ENCODE data around the gene SLC22A7. TPM values are rescaled to one million over a fixed set of nuclear protein-coding genes. Genes with fewer than 3 reads are reported as not detected.

The SLC22A7 gene
- total and polyA plus RNA-seq, 4 donors = 143 to 495 (median 228) TPM

DNA sequence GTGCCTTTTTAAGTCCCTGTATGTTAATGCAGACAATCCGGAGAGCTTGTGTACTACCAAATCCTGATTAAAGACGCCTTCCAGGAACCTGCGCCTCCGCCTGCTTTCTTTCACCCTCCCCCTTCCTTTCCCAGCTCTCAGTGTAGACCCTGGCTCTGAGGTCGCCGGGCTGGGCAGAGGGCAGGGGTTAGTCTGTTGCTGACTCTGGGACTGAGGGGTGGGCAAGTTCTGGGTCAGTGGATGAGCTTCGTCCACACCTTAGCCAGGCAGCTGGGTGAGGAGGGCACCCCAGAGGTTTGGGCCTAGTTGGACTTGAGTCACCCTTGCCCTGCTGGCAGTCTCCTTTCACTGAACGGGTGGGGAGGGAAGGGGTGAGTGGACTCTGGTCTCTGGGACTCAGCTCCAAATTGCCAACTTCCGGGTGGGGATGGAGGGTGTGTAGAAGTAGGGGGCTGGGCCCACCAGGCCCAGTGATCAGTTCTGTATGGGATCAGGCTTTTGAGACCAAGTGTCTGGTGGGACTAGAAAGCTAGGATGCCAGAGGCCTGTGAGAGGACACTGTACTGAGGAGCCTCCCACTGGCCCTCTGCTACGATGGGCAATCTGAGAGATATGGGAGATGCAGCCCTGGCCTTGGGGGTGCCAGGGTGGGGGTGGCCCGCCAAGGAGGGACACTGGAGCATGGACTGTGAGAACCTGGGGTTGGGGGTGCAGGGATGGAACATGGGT, 21.3 kb upstream of the SLC22A7 start (continued):
- TF ChIP-seq, protein P1, sequence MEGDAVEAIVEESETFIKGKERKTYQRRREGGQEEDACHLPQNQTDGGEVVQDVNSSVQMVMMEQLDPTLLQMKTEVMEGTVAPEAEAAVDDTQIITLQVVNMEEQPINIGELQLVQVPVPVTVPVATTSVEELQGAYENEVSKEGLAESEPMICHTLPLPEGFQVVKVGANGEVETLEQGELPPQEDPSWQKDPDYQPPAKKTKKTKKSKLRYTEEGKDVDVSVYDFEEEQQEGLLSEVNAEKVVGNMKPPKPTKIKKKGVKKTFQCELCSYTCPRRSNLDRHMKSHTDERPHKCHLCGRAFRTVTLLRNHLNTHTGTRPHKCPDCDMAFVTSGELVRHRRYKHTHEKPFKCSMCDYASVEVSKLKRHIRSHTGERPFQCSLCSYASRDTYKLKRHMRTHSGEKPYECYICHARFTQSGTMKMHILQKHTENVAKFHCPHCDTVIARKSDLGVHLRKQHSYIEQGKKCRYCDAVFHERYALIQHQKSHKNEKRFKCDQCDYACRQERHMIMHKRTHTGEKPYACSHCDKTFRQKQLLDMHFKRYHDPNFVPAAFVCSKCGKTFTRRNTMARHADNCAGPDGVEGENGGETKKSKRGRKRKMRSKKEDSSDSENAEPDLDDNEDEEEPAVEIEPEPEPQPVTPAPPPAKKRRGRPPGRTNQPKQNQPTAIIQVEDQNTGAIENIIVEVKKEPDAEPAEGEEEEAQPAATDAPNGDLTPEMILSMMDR (IDR thresholded peaks at IDR 0.05; ENCODE audit: low read depth, low read length, missing input control) = no peak
- TF ChIP-seq, protein P2, sequence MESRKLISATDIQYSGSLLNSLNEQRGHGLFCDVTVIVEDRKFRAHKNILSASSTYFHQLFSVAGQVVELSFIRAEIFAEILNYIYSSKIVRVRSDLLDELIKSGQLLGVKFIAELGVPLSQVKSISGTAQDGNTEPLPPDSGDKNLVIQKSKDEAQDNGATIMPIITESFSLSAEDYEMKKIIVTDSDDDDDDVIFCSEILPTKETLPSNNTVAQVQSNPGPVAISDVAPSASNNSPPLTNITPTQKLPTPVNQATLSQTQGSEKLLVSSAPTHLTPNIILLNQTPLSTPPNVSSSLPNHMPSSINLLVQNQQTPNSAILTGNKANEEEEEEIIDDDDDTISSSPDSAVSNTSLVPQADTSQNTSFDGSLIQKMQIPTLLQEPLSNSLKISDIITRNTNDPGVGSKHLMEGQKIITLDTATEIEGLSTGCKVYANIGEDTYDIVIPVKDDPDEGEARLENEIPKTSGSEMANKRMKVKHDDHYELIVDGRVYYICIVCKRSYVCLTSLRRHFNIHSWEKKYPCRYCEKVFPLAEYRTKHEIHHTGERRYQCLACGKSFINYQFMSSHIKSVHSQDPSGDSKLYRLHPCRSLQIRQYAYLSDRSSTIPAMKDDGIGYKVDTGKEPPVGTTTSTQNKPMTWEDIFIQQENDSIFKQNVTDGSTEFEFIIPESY (IDR thresholded peaks at IDR 0.05) = no peak
- TF ChIP-seq RAD21 (IDR thresholded peaks at IDR 0.05) = peak; percentile 15 to 37
- TF ChIP-seq EGR1 (IDR thresholded peaks at IDR 0.05; ENCODE audit: low read depth in 2 of 2) = peak in 1 of 2 donors; percentile 13
- peak; percentile 86 for TF ChIP-seq SP1 (IDR thresholded peaks at IDR 0.05)

DNA sequence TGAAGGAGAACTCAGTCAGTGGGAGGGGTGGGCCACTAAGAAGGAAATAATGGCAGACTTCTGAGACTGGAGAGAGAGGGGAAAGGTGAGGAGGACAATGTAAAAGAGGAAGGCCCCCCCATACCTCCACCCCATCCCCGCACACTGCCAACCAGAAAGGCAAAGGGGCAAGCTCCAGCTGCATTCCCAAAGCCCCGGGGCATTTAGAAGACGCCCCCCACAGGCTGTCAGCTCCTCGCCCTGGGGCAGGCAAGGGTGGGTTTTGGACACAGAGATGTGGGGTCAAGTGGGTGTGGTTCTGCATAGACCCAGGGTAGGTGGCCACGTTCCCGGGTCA, 20.8 kb upstream of the SLC22A7 start:
- H3K4me3 ChIP-seq (ENCODE audit: low read depth in 1 of 3, low read length in 3 of 3) = no peak overlapping the region
- peak overlapping the region; percentile 86 to 90 for H3K27ac ChIP-seq (ENCODE audit: low read depth in 1 of 2, low read length in 2 of 2)
- peaks cover 34 to 70% (median 59%) of the 10 kb centered on the region in 4 donors for H3K4me1 ChIP-seq (ENCODE audit: control insufficient read depth in 4 of 4, insufficient read depth in 4 of 4, low read length in 3 of 4)
- H3K36me3 ChIP-seq (ENCODE audit: control insufficient read depth in 4 of 4, insufficient read depth in 3 of 4, low read depth in 1 of 4, low read length in 3 of 4) = no peaks in the 10 kb centered on the region
- no peak overlapping the region for H3K9ac ChIP-seq (ENCODE audit: low read depth in 1 of 2, low read length in 2 of 2)
- DNase-seq (ENCODE audit: low spot score) = no peak
- no peaks in the 10 kb centered on the region for H3K9me3 ChIP-seq (ENCODE audit: control insufficient read depth in 4 of 4, low read length in 3 of 4)
- TF ChIP-seq, protein P3, sequence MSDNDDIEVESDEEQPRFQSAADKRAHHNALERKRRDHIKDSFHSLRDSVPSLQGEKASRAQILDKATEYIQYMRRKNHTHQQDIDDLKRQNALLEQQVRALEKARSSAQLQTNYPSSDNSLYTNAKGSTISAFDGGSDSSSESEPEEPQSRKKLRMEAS (IDR thresholded peaks at IDR 0.05) = no peak
- TF ChIP-seq NR2F2 (IDR thresholded peaks at IDR 0.05) = no peak
- TF ChIP-seq RAD21 (IDR thresholded peaks at IDR 0.05) = no peak
- TF ChIP-seq EGR1 (IDR thresholded peaks at IDR 0.05; ENCODE audit: low read depth in 2 of 2) = no peak
- H3K27me3 ChIP-seq (ENCODE audit: control insufficient read depth in 4 of 4, insufficient read depth in 4 of 4, low read length in 3 of 4) = no peaks in the 10 kb centered on the region
- WGBS = 42% methylated on average over 6 of the region's 6 CpGs

DNA sequence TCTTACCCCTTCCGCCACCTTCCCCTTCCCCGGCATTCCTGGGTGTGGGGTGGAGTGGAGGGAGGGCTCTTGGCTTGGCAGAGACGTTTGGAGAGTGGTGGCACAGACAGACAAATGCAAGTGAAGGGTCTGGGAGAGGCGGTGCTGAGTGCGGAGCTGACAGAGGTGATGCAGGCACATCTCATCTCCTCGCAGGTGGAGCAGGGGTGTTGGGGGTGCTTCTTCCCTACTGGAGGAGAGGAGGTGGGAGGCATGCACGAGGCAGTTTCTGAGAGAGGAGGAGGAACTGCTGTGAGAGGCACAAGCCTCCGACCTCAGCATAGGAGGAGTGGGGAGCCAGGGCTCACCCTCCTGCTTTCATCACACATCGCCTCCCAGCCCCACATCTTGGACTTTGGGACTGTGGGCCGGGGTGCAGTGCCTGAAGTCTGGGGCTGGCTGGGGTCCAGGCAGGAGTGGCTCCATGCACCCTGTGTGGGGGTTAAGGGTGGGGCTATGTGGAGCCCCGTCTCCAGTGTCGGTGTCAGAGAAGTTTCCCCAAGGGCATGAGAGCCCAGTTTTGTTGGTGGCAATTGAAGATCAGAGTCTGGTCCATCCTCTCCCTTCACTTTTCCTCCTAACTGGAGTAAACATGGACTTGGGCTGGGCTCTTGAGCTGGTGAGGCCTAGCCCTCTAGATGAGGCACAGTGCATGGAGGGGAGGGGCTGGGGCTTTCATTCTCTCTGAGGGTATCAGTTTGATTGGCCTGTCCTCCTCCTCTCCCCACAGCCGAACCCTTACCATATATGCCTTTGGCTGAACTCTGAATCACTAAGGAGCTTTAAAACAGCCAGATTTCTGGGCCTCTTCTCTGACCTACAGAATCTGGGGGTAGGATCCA, 20.2 kb upstream of the SLC22A7 start:
- Histone ChIP-seq H3K36me3 (ENCODE audit: control insufficient read depth in 4 of 4, insufficient read depth in 3 of 4, low read depth in 1 of 4, low read length in 3 of 4) (no peaks in the 10 kb centered on the region), H3K27ac (ENCODE audit: low read depth in 1 of 2, low read length in 2 of 2) (peak overlapping the region; percentile 86 to 90), H3K27me3 (ENCODE audit: control insufficient read depth in 4 of 4, insufficient read depth in 4 of 4, low read length in 3 of 4) (no peaks in the 10 kb centered on the region), H3K9me3 (ENCODE audit: control insufficient read depth in 4 of 4, low read length in 3 of 4) (no peaks in the 10 kb centered on the region), H3K4me3 (ENCODE audit: low read depth in 1 of 3, low read length in 3 of 3) (no peak overlapping the region), H3K4me1 (ENCODE audit: control insufficient read depth in 4 of 4, insufficient read depth in 4 of 4, low read length in 3 of 4) (peaks cover 34 to 65% (median 55%) of the 10 kb centered on the region in 4 donors), H3K9ac (ENCODE audit: low read depth in 1 of 2, low read length in 2 of 2) (peak overlapping the region; percentile 54 to 59)
- no peak for DNase-seq (ENCODE audit: low spot score)
- 29% methylated on average over 13 of the region's 13 CpGs for WGBS
- TF ChIP-seq, protein P4, sequence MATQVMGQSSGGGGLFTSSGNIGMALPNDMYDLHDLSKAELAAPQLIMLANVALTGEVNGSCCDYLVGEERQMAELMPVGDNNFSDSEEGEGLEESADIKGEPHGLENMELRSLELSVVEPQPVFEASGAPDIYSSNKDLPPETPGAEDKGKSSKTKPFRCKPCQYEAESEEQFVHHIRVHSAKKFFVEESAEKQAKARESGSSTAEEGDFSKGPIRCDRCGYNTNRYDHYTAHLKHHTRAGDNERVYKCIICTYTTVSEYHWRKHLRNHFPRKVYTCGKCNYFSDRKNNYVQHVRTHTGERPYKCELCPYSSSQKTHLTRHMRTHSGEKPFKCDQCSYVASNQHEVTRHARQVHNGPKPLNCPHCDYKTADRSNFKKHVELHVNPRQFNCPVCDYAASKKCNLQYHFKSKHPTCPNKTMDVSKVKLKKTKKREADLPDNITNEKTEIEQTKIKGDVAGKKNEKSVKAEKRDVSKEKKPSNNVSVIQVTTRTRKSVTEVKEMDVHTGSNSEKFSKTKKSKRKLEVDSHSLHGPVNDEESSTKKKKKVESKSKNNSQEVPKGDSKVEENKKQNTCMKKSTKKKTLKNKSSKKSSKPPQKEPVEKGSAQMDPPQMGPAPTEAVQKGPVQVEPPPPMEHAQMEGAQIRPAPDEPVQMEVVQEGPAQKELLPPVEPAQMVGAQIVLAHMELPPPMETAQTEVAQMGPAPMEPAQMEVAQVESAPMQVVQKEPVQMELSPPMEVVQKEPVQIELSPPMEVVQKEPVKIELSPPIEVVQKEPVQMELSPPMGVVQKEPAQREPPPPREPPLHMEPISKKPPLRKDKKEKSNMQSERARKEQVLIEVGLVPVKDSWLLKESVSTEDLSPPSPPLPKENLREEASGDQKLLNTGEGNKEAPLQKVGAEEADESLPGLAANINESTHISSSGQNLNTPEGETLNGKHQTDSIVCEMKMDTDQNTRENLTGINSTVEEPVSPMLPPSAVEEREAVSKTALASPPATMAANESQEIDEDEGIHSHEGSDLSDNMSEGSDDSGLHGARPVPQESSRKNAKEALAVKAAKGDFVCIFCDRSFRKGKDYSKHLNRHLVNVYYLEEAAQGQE (IDR thresholded peaks at IDR 0.05) = no peak
- TF ChIP-seq FOXA1 (IDR thresholded peaks at IDR 0.05) (no peak), JUND (IDR thresholded peaks at IDR 0.05) (peak in 1 of 2 donors; percentile 23), HNF4A (conservative IDR thresholded peaks at IDR 0.05) (peak; percentile 90 to 95), RAD21 (IDR thresholded peaks at IDR 0.05) (no peak), SP1 (IDR thresholded peaks at IDR 0.05) (peak; percentile 68), FOXA2 (IDR thresholded peaks at IDR 0.05) (no peak), YY1 (IDR thresholded peaks at IDR 0.05) (no peak), RXRA (IDR thresholded peaks at IDR 0.05) (peak; percentile 61 to 67), TAF1 (conservative IDR thresholded peaks at IDR 0.05) (no peak), EGR1 (IDR thresholded peaks at IDR 0.05; ENCODE audit: low read depth in 2 of 2) (no peak), HNF4G (IDR thresholded peaks at IDR 0.05) (peak; percentile 91)
- TF ChIP-seq, protein P2 (IDR thresholded peaks at IDR 0.05) = no peak
- TF ChIP-seq, protein P3 (IDR thresholded peaks at IDR 0.05) = no peak
- TF ChIP-seq, protein P5, sequence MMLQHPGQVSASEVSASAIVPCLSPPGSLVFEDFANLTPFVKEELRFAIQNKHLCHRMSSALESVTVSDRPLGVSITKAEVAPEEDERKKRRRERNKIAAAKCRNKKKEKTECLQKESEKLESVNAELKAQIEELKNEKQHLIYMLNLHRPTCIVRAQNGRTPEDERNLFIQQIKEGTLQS (IDR thresholded peaks at IDR 0.05) = no peak

All from liver (tissue), 9 donors.